Gastroesophageal sphincter (tissue), 4 donors: Measurements from ENCODE around the gene POU2AF1. TPM values are rescaled to one million over a fixed set of nuclear protein-coding genes. Genes with fewer than 3 reads are reported as not detected.
A peak's percentile ranks its signal among the peaks of the same experiment; 100 is the strongest.

ENCODE experiments used
- ATAC-seq: fragments of 150-250 bp; one replicate; pipeline ENCODE4 v1.9.1; 2016; ENCODE audit warnings: mild to moderate bottlenecking, moderate library complexity
- H3K27ac ChIP-seq, 4 donors: fragments of 200-600 bp; sonication (generic) in 3 of 4; 1 replicate in 3 of 4; 2 replicates in 1 of 4; pipeline ENCODE4 v1.5.1; 2016 to 2019
- H3K27me3 ChIP-seq: fragments of 200-600 bp; sonication (generic); one replicate; pipeline ENCODE4 v1.5.1; 2019
- H3K36me3 ChIP-seq, 2 donors: fragments of 200-600 bp; sonication (generic); one replicate each; pipeline ENCODE4 v1.5.1; 2019; ENCODE audit warnings: control low read depth in 1 of 2
- H3K4me1 ChIP-seq, 3 donors: fragments of 200-600 bp; sonication (generic); 1 replicate in 2 of 3; 2 replicates in 1 of 3; pipeline ENCODE4 v1.5.1; 2016 to 2019; ENCODE audit warnings: control low read depth in 2 of 3
- H3K4me3 ChIP-seq, 2 donors: fragments of 200-600 bp; sonication (generic); one replicate each; pipeline ENCODE4 v1.5.1; 2019; ENCODE audit warnings: mild to moderate bottlenecking in 1 of 2, moderate library complexity in 1 of 2
- H3K9me3 ChIP-seq, 3 donors: fragments of 200-600 bp; sonication (generic); one replicate each; pipeline ENCODE4 v1.5.1; 2017 to 2019; ENCODE audit warnings: control low read depth in 2 of 3
- CTCF ChIP-seq, 4 experiments: fragments of 200-600 bp in 2 of 4; fragments of 450-650 bp in 2 of 4; sonication (generic) in 1 of 4; IDR thresholded peaks; one replicate each; pipeline ENCODE4 v1.5.1; 2017 to 2019; ENCODE audit warnings: antibody characterized with exemption in 4 of 4, mild to moderate bottlenecking in 2 of 4, moderate library complexity in 2 of 4
- EP300 ChIP-seq: sonication (generic); formaldehyde crosslinking; IDR thresholded peaks from one replicate; pipeline ENCODE4 v1.6.1; 2017; ENCODE audit warnings: antibody characterized with exemption, mild to moderate bottlenecking
- POLR2A ChIP-seq, 2 donors: fragments of 450-650 bp; IDR thresholded peaks; one replicate each; pipeline ENCODE4 v1.6.1; 2017; ENCODE audit warnings: antibody characterized with exemption in 2 of 2, mild to moderate bottlenecking in 2 of 2, moderate library complexity in 1 of 2
- POLR2AphosphoS5 ChIP-seq: sonication (generic); formaldehyde crosslinking; IDR thresholded peaks from one replicate; pipeline ENCODE4 v1.6.1; 2017; ENCODE audit warnings: antibody characterized with exemption
- whole genome bisulfite sequencing, 2 donors: methylation state at CpG; one replicate each; pipeline ENCODE4 v1.1.5; 2018; ENCODE audit warnings: low coverage in 1 of 2; 5-methylcytosine and 5-hydroxymethylcytosine counted together
- total RNA-seq, 4 donors: library from RNA; depleted of rRNA; stranded (reverse); fragments of >200 nt; gene quantifications; one replicate each; pipeline ENCODE4 v1.1.0, GENCODE V29; 2016

POU2AF1 gene
- total RNA-seq, 4 donors from 2014 or later: 0.10 TPM; not detected in 3

GRCh38 chr11:111418436-111418787 lies 39.3 kb upstream of the POU2AF1 start:
- WGBS, 2 donors: 38 to 80% methylated on average over 1 to 2 of the region's 5 CpGs
- H3K27ac ChIP-seq: peak overlapping the region in 3 of 4 donors; percentile 43 to 68 (median 62)
- no peak overlapping the region for H3K4me3 ChIP-seq
- no peak for ATAC-seq
- no peaks in the 10 kb centered on the region for H3K36me3 ChIP-seq
- H3K9me3 ChIP-seq: no peaks in the 10 kb centered on the region
- peaks cover 7 to 37% (median 26%) of the 10 kb centered on the region in 3 donors for H3K4me1 ChIP-seq
- TF ChIP-seq POLR2AphosphoS5: no peak
- TF ChIP-seq EP300: no peak
- TF ChIP-seq POLR2A (IDR thresholded peaks at IDR 0.05): no peak
- TF ChIP-seq CTCF (IDR thresholded peaks at IDR 0.05): no peak
- H3K27me3 ChIP-seq: no peaks in the 10 kb centered on the region

GRCh38 chr11:111417766-111418435 lies 38.8 kb upstream of the POU2AF1 start:
- WGBS, 2 donors: 28 to 59% methylated on average over 5 of the region's 10 CpGs
- Histone ChIP-seq H3K36me3 (no peaks in the 10 kb centered on the region), H3K27ac (peak overlapping the region in 3 of 4 donors; percentile 43 to 68 (median 62)), H3K4me3 (no peak overlapping the region), H3K9me3 (no peaks in the 10 kb centered on the region), H3K27me3 (no peaks in the 10 kb centered on the region), H3K4me1 (peaks cover 7 to 37% (median 26%) of the 10 kb centered on the region in 3 donors)
- TF ChIP-seq POLR2A (IDR thresholded peaks at IDR 0.05) (no peak), CTCF (IDR thresholded peaks at IDR 0.05) (peak in 1 of 4 experiments; percentile 18), EP300 (no peak), POLR2AphosphoS5 (peak; percentile 89)
- ATAC-seq: peak; percentile 88

- H3K9me3 ChIP-seq: no peaks in the 10 kb centered on the region
- no peaks in the 10 kb centered on the region for H3K27me3 ChIP-seq
- TF ChIP-seq POLR2AphosphoS5: no peak
- TF ChIP-seq CTCF (IDR thresholded peaks at IDR 0.05): no peak
- peaks cover 7 to 37% (median 26%) of the 10 kb centered on the region in 3 donors for H3K4me1 ChIP-seq
- peak overlapping the region in 3 of 4 donors; percentile 43 to 68 (median 62) for H3K27ac ChIP-seq
- no peak overlapping the region for H3K4me3 ChIP-seq
- peak; percentile 13 for ATAC-seq
- no peaks in the 10 kb centered on the region for H3K36me3 ChIP-seq
- 32 to 47% methylated on average over 3 to 7 of the region's 8 CpGs for WGBS, 2 donors
Measured at GRCh38 chr11:111417011-111417765, 38.1 kb upstream of the POU2AF1 start.

- TF ChIP-seq EP300: no peak
- no peak for TF ChIP-seq CTCF (IDR thresholded peaks at IDR 0.05)
- TF ChIP-seq POLR2A (IDR thresholded peaks at IDR 0.05): no peak
- no peak for TF ChIP-seq POLR2AphosphoS5
- 78% methylated on average over 5 to 15 of the region's 16 CpGs for WGBS, 2 donors
- Histone ChIP-seq H3K4me3 (no peak overlapping the region), H3K9me3 (no peaks in the 10 kb centered on the region), H3K27me3 (no peaks in the 10 kb centered on the region), H3K27ac (peak overlapping the region in 2 of 4 donors; percentile 62 to 68), H3K36me3 (no peaks in the 10 kb centered on the region), H3K4me1 (peaks cover 7 to 37% (median 26%) of the 10 kb centered on the region in 3 donors)
- no peak for ATAC-seq
Measured at GRCh38 chr11:111416231-111416960, 37.3 kb upstream of the POU2AF1 start.
